K562 (cell line): ENCODE data around the gene ADAM19. TPM values are rescaled to one million over a fixed set of nuclear protein-coding genes. Genes with fewer than 3 reads are reported as not detected.
A peak's percentile ranks its signal among the peaks of the same experiment; 100 is the strongest.

Experiments used
- ARID1B ChIP-seq: fragments of 450-650 bp; IDR thresholded peaks from 2 replicates; pipeline ENCODE4 v1.6.1; 2016; ENCODE audit warnings: antibody characterized with exemption, mild to moderate bottlenecking, inconsistent platforms
- ATF3 ChIP-seq, 2 experiments: fragments of 450-650 bp in 1 of 2; sonication (generic) in 1 of 2; formaldehyde crosslinking in 1 of 2; IDR thresholded peaks in 1 of 2; conservative IDR thresholded peaks in 1 of 2; 2 replicates each; pipeline versions ENCODE4 v1.6.1 to v1.8.1; 2016 to 2023; ENCODE audit warnings: mild to moderate bottlenecking in 2 of 2, moderate library complexity in 2 of 2, inconsistent platforms in 1 of 2, missing genetic modification reagents in 1 of 2
- C11orf30 ChIP-seq: fragments of 450-650 bp; IDR thresholded peaks from 2 replicates; pipeline ENCODE4 v1.6.1; 2016; ENCODE audit warnings: low read depth, mild to moderate bottlenecking
- CXXC5 ChIP-seq: fragments of 250-450 bp; sonication (Bioruptor Pico); IDR thresholded peaks from 2 replicates; pipeline ENCODE4 v1.8.0; 2022; ENCODE audit warnings: inconsistent platforms, mild to moderate bottlenecking, moderate library complexity
- GTF2E2 ChIP-seq: fragments of 200-800 bp; sonication (Bioruptor generic); IDR thresholded peaks from 2 replicates; pipeline ENCODE4 v1.6.1; 2016; ENCODE audit warnings: missing genetic modification characterization, missing compliant biosample characterization
- HNRNPLL ChIP-seq: fragments of 200-400 bp; formaldehyde crosslinking; IDR thresholded peaks from 2 replicates; pipeline ENCODE4 v1.6.1; 2017; ENCODE audit warnings: low read length, low read depth, mild to moderate bottlenecking; ENCODE audit not compliant: poor library complexity, severe bottlenecking
- JUND ChIP-seq, 2 experiments: IDR thresholded peaks; 2 replicates in 1 of 2; 3 replicates in 1 of 2; pipeline ENCODE4 v1.6.1; 2011; ENCODE audit warnings: borderline replicate concordance in 2 of 2, low read depth in 2 of 2, low read length in 2 of 2, improper control_type of control experiment in 1 of 2, missing biosample characterization in 1 of 2, missing genetic modification characterization in 1 of 2, missing genetic modification reagents in 1 of 2
- MAFK ChIP-seq: IDR thresholded peaks from 2 replicates; pipeline ENCODE4 v1.6.1; 2011; ENCODE audit warnings: low read length, improper control_type of control experiment
- MCM5 ChIP-seq: fragments of 450-650 bp; IDR thresholded peaks from 2 replicates; pipeline ENCODE4 v1.6.1; 2016; ENCODE audit warnings: low read depth
- MNT ChIP-seq, 2 experiments: fragments of 450-650 bp; conservative IDR thresholded peaks; 2 replicates each; pipeline ENCODE4 v1.6.1; 2017; ENCODE audit warnings: mild to moderate bottlenecking in 2 of 2, moderate library complexity in 2 of 2
- NFE2 ChIP-seq: IDR thresholded peaks from 2 replicates; pipeline ENCODE4 v1.6.1; 2014; ENCODE audit warnings: antibody characterized with exemption, low read depth
- PHF21A ChIP-seq: fragments of 450-650 bp; IDR thresholded peaks from 2 replicates; pipeline ENCODE4 v1.6.1; 2017; ENCODE audit warnings: low read depth, borderline replicate concordance
- POLR2H ChIP-seq: IDR thresholded peaks from 2 replicates; pipeline ENCODE4 v1.6.1; 2016; ENCODE audit warnings: missing genetic modification characterization, low read depth, mild to moderate bottlenecking, control low read depth, missing compliant biosample characterization, moderate library complexity
- RB1 ChIP-seq: fragments of 450-650 bp; IDR thresholded peaks from 2 replicates; pipeline ENCODE4 v1.6.1; 2017; ENCODE audit warnings: low read depth, mild to moderate bottlenecking
- SRSF7 ChIP-seq: fragments of 200-400 bp; formaldehyde crosslinking; optimal IDR thresholded peaks from 2 replicates; pipeline ENCODE3; 2017; ENCODE audit warnings: mild to moderate bottlenecking, low read depth, low read length
- STAT6 ChIP-seq: sonication (generic); formaldehyde crosslinking; IDR thresholded peaks from 2 replicates; pipeline ENCODE4 v1.8.1; 2023; ENCODE audit warnings: mild to moderate bottlenecking, missing genetic modification reagents
- ZBTB2 ChIP-seq: fragments of 450-650 bp; IDR thresholded peaks from 2 replicates; pipeline ENCODE4 v1.6.1; 2016; ENCODE audit warnings: antibody characterized with exemption
- ZNF41 ChIP-seq: fragments of 250-450 bp; sonication (Bioruptor Pico); conservative IDR thresholded peaks from 2 replicates; pipeline ENCODE4 v1.4.0; 2020; ENCODE audit warnings: mild to moderate bottlenecking
- ZNF561 ChIP-seq: fragments of 450-650 bp; formaldehyde crosslinking; conservative IDR thresholded peaks from 2 replicates; pipeline ENCODE4 v1.4.0; 2020; ENCODE audit warnings: mild to moderate bottlenecking, moderate library complexity
- ZSCAN29 ChIP-seq: fragments of 450-650 bp; IDR thresholded peaks from 2 replicates; pipeline ENCODE4 v1.6.1; 2017
- polyA plus RNA-seq, 8 experiments: library from polyadenylated mRNA; depleted of rRNA in 4 of 8; stranded (reverse) in 5 of 8; unstranded in 3 of 8; fragments of >200 nt; fragmentation: Nextera tagmentation in 2 of 8; fragmentation: Illumina TruSeq in 1 of 8; extraction: Ambion mirVana in 2 of 8; extraction: Trizol in 1 of 8; gene quantifications; 2 replicates each; pipeline versions ENCODE4 v1.2.1 to v1.2.3, GENCODE V29; 2011 to 2014; ENCODE audit warnings: inconsistent platforms in 1 of 8, missing spikeins in 1 of 8
- total RNA-seq, 7 experiments: library from RNA; depleted of rRNA in 6 of 7; stranded (reverse); fragments of >200 nt in 6 of 7; fragmentation: Illumina TruSeq in 2 of 7; extraction: Trizol in 2 of 7; gene quantifications; 2 replicates each; pipeline versions ENCODE4 v1.2.1 to v1.2.3, GENCODE V29; 2011 to 2021; ENCODE audit warnings: low replicate concordance in 1 of 7

The ADAM19 gene
- total and polyA plus RNA-seq, 9 of the 15 experiments (the other 6 are each of a cell fraction or from before 2014, with no cell fraction given): 0.11 to 1.1 (median 0.43) TPM

GRCh38 chr5:157598350-157598936 is 22.9 kb upstream of the ADAM19 start (continued):
- no peak for TF ChIP-seq STAT6 (CRISPR knock-in tag)
- TF ChIP-seq POLR2H (tag): no peak
- no peak for TF ChIP-seq JUND (IDR thresholded peaks at IDR 0.05; ENCODE audit: borderline replicate concordance, low read depth, low read length)
- no peak for TF ChIP-seq JUND (tag; IDR thresholded peaks at IDR 0.05; ENCODE audit: borderline replicate concordance, low read depth, low read length)
- no peak for TF ChIP-seq CXXC5 (CRISPR knock-in tag)
- TF ChIP-seq ZNF41 (CRISPR knock-in tag): no peak
- no peak for TF ChIP-seq ZNF561 (CRISPR knock-in tag)
- TF ChIP-seq GTF2E2: no peak
- peak; percentile 58 for TF ChIP-seq NFE2
- no peak for TF ChIP-seq HNRNPLL
- TF ChIP-seq MCM5: no peak
- TF ChIP-seq SRSF7: no peak
- no peak for TF ChIP-seq ZSCAN29
- TF ChIP-seq MNT (conservative IDR thresholded peaks at IDR 0.05): no peak
- TF ChIP-seq C11orf30: peak; percentile 72
- no peak for TF ChIP-seq PHF21A
- TF ChIP-seq MAFK: peak; percentile 35; the same call in 1 of the 2 replicates
- no peak for TF ChIP-seq RB1
- TF ChIP-seq ZBTB2: no peak
- TF ChIP-seq ARID1B: no peak
- no peak for TF ChIP-seq ATF3 (IDR thresholded peaks at IDR 0.05)
- TF ChIP-seq ATF3 (CRISPR knock-in tag; conservative IDR thresholded peaks at IDR 0.05): no peak
